ENCODE measurements around the gene DNPH1. TPM values are rescaled to one million over a fixed set of nuclear protein-coding genes. Genes with fewer than 3 reads are reported as not detected.

The DNPH1 gene, protein sequence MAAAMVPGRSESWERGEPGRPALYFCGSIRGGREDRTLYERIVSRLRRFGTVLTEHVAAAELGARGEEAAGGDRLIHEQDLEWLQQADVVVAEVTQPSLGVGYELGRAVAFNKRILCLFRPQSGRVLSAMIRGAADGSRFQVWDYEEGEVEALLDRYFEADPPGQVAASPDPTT
- 64.1 TPM for total RNA-seq

DNA sequence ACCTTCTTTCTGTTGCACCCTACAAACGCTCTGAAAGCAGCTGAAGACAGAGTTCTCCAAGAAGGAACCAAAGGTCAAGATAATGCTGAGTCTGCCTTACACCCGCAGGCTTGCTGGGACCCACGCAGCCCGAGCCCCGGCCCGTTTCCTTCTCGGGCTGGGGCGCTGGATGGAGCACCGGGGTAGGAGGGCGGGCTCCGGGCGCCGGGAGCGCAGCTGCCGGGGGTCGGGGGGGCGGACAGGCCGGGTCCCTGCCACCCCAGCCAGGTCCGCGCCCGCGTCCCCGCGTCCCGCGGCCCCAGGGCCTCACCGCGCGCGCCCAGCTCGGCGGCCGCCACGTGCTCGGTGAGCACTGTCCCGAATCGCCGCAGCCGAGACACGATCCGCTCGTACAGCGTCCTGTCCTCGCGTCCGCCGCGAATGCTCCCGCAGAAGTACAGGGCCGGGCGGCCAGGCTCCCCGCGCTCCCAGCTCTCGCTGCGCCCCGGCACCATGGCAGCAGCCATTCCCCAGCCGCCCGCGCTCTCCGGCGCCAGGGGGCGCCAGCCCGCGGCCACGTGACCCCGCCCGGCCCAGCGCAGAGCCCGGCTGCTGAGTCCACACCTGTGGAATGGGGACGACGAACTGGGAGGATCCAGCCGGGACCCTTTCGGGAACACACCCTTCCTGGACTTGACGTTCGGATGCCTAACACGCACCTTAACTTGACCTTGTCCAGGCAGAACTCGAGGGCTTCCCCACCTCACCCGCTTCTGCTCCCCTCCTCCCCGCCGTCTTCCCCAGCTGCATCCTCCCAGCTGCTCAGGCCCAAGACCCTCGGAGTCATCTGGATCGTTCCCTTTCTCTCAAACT is at the start of gene DNPH1:
Gene DNPH1 (minus strand): TSS at position 531 of the 852 bp plus-strand sequence. CDS start 25 bp downstream, at position 506.

DNA sequence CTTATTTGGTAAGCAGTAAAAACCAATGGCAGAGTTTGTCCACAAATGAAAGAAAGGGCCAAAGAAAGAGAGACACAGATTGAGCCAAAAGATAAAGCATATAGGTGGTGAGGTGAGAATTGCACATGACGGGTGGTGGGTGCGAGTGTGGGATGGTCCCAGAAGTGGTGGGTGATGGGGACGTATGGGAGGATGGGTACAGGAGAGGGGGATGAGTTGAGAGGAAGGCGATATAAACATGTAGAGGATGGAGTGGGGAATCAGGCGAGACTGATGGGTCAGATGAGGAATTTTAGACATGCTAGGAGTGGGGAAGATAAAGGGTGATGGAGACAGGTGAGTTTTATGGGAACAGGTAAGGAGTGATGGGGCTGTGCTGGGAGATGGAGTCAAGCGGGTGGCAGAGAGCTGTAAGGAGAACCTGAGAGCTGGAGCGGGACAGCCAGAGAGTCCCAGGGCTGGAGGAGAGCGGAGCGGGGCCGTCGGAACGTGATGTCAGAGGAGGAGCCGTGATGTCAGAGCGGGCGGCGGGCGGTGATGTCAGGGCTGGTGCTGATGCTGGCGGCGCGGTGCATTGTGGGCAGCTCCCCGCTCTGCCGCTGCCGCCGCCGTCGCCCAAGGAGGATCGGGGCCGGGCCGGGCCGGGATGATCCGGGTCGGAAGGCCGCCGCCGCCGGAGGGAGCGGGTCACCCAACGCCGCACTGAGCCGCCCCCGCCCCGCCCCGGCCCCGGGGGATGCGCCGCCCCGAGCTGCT is 13.8 kb upstream of the DNPH1 start, which contains the start of gene TTBK1:
Gene TTBK1 (plus strand): TSS at position 574 of the 756 bp plus-strand sequence. CDS start 3,180 bp downstream, outside the sequence.

DNA sequence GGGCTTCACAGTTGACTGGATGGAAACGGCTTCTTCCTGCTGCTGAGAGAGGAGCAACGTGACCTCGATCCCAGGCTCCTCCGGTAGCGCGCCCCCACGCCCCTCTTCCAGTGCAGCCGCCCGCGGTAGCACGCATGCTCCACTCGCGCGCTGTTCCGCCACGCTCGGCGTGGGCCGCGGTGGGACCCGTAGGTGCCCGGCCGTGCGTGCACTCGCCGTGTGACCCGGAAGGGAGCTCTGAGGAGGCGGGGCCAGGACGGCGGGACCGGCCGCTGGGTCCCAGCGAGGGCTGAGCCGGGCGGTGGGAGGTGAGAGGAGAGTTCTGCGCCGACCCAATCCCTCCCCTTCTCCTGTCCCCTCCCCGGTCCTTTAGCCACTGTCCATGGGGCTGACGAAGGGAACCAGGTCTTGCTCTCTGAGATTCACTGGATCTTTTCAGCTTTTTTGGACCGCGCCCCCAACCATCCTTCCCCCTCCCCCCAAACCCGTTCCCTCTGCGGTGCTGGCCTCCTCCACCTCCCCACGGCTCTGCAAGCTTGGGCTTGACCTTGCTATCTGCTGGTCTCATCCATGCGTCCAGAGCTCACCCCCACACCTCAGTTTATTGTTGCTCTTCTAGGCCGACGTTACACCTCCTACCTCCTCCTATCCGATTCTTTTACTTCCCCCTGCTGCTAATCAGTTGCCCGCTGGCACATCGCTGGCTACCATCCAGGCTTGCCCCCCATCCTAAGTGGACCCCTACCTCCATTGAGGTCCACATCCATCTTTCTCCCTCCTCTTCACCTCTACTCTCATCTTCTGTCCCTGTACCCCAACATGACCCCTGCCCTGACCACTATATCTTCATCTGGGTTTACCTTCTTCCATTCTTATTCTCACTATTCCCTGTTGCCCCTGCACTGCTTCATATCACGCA is 47.1 kb downstream of the DNPH1 start, which contains the start of gene CUL9:
Gene CUL9 (plus strand): TSS at position 255 of the 919 bp plus-strand sequence. CDS start 2,115 bp downstream, outside the sequence.

Other genes with a start within 250 kb of the DNPH1 start
- gene PPP2R5D, start 244.9 kb downstream of the DNPH1 start, total RNA-seq, result 37.3 TPM
- gene MEA1, start 215.5 kb downstream of the DNPH1 start, total RNA-seq, result 51.4 TPM
- 119 TPM for gene KLHDC3, start 215.2 kb downstream of the DNPH1 start, total RNA-seq
- 34.7 TPM for gene RRP36, start 207.9 kb downstream of the DNPH1 start, total RNA-seq
- gene CUL7, start 175.6 kb downstream of the DNPH1 start, total RNA-seq, result 40.5 TPM
- 23.5 TPM for gene MRPL2, start 170.0 kb downstream of the DNPH1 start, total RNA-seq
- gene KLC4, start 169.8 kb downstream of the DNPH1 start, total RNA-seq, result 43.6 TPM
- 252 TPM for gene PTK7, start 153.2 kb downstream of the DNPH1 start, total RNA-seq
- 25.5 TPM for gene SRF, start 58.2 kb downstream of the DNPH1 start, total RNA-seq
- gene CUL9, start 47.3 kb downstream of the DNPH1 start, total RNA-seq, result 46.2 TPM
- 0.29 TPM for gene TTBK1, start 14.0 kb upstream of the DNPH1 start, total RNA-seq
- 0.18 TPM for gene SLC22A7, start 68.8 kb upstream of the DNPH1 start, total RNA-seq
- 2.6 TPM for gene CRIP3, start 79.3 kb upstream of the DNPH1 start, total RNA-seq
- gene ZNF318, start 140.2 kb upstream of the DNPH1 start, total RNA-seq, result 15.3 TPM
- 18.5 TPM for gene ABCC10, start 198.1 kb upstream of the DNPH1 start, total RNA-seq
- gene DLK2, start 226.1 kb upstream of the DNPH1 start, total RNA-seq, result 1.3 TPM
- gene TJAP1, start 248.1 kb upstream of the DNPH1 start, total RNA-seq, result 25.9 TPM